ENCODE results near the gene RGPD5.
"Not testable (repeated sequence)": the region's sequence is repeated elsewhere in the genome, so short reads cannot be mapped to it uniquely, and the experiment has no call there.

GRCh38 chr2:109782446-109782993, 11.6 kb upstream of the RGPD5 start:
- TF ChIP-seq, protein P1, sequence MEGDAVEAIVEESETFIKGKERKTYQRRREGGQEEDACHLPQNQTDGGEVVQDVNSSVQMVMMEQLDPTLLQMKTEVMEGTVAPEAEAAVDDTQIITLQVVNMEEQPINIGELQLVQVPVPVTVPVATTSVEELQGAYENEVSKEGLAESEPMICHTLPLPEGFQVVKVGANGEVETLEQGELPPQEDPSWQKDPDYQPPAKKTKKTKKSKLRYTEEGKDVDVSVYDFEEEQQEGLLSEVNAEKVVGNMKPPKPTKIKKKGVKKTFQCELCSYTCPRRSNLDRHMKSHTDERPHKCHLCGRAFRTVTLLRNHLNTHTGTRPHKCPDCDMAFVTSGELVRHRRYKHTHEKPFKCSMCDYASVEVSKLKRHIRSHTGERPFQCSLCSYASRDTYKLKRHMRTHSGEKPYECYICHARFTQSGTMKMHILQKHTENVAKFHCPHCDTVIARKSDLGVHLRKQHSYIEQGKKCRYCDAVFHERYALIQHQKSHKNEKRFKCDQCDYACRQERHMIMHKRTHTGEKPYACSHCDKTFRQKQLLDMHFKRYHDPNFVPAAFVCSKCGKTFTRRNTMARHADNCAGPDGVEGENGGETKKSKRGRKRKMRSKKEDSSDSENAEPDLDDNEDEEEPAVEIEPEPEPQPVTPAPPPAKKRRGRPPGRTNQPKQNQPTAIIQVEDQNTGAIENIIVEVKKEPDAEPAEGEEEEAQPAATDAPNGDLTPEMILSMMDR (IDR thresholded peaks at IDR 0.05; ENCODE audit: insufficient read depth, low read depth, low read length), result not testable (repeated sequence)
- not testable (repeated sequence) for TF ChIP-seq EZH2 (IDR thresholded peaks at IDR 0.05; ENCODE audit: insufficient read depth, low read length)
